Bronchial epithelial cell (primary cell): ENCODE data around the gene PCDHGB3. TPM values are rescaled to one million over a fixed set of nuclear protein-coding genes. Genes with fewer than 3 reads are reported as not detected.
"Not testable (repeated sequence)": the region's sequence is repeated elsewhere in the genome, so short reads cannot be mapped to it uniquely, and the experiment has no call there.

ENCODE experiments used
- DNase-seq: peaks from one replicate; pipeline ENCODE4 v3.0.0-alpha.2; 2010; ENCODE audit warnings: low read depth
- FAIRE-seq: peaks from 2 replicates; lab custom pipeline; 2011; peaks lifted over from hg19 to GRCh38; lab: Jason Lieb, UNC
- H3K27me3 ChIP-seq: 2 replicates; pipeline ENCODE4 v1.5.1; 2011; ENCODE audit warnings: low read length; ENCODE audit not compliant: control insufficient read depth, insufficient read depth
- H3K36me3 ChIP-seq: 2 replicates; pipeline ENCODE4 v1.5.1; 2011; ENCODE audit warnings: low read length; ENCODE audit not compliant: control insufficient read depth, insufficient read depth
- H3K4me3 ChIP-seq: 2 replicates; pipeline ENCODE4 v1.5.1; 2011; ENCODE audit warnings: mild to moderate bottlenecking, low read depth, low read length, control low read depth
- total RNA-seq: library from RNA; depleted of rRNA; stranded (reverse); fragments of >200 nt; gene quantifications from 2 replicates; pipeline ENCODE4 v1.2.1, GENCODE V29; 2014
- TF ChIP-seq, protein P1 (sequence below): IDR thresholded peaks from 2 replicates; pipeline ENCODE4 v1.5.1; 2011; ENCODE audit warnings: mild to moderate bottlenecking, moderate library complexity, low read length, control low read depth, inconsistent platforms; ENCODE audit not compliant: insufficient read depth, severe bottlenecking

The PCDHGB3 gene
- total RNA-seq, 1 donor from 2014 or later = under 0.01 TPM

DNA sequence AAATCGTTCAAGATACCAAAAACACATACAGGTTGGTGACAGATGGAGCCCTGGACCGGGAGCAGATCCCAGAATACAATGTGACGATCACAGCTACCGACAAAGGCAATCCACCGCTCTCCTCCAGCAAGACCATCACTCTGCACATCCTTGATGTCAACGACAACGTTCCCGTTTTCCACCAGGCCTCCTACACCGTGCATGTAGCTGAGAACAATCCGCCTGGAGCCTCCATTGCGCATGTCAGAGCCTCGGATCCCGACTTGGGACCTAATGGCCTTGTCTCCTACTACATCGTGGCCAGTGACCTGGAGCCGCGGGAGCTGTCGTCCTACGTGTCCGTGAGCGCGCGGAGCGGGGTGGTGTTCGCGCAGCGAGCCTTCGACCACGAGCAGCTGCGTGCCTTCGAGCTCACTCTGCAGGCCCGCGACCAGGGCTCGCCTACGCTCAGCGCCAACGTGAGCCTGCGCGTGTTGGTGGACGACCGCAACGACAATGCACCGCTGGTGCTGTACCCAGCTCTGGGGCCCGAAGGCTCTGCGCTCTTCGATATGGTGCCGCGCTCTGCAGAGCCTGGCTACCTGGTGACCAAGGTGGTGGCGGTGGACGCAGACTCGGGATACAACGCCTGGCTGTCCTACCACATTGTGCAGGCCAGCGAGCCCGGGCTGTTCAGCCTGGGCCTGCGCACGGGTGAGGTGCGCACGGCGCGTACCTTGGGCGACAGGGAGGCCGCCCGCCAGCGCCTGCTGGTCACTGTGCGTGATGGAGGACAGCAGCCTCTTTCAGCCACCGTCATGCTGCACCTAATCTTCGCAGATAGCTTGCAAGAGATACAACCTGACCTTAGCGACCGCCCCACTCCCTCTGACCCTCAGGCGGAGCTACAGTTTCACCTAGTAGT is 1.8 kb downstream of the PCDHGB3 start:
- DNase-seq (no peak), FAIRE-seq (no peak)
- no peak overlapping the region for H3K4me3 ChIP-seq
- TF ChIP-seq, protein P1, sequence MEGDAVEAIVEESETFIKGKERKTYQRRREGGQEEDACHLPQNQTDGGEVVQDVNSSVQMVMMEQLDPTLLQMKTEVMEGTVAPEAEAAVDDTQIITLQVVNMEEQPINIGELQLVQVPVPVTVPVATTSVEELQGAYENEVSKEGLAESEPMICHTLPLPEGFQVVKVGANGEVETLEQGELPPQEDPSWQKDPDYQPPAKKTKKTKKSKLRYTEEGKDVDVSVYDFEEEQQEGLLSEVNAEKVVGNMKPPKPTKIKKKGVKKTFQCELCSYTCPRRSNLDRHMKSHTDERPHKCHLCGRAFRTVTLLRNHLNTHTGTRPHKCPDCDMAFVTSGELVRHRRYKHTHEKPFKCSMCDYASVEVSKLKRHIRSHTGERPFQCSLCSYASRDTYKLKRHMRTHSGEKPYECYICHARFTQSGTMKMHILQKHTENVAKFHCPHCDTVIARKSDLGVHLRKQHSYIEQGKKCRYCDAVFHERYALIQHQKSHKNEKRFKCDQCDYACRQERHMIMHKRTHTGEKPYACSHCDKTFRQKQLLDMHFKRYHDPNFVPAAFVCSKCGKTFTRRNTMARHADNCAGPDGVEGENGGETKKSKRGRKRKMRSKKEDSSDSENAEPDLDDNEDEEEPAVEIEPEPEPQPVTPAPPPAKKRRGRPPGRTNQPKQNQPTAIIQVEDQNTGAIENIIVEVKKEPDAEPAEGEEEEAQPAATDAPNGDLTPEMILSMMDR = no peak
- H3K36me3 ChIP-seq = no peaks in the 10 kb centered on the region
- H3K27me3 ChIP-seq = peaks cover 9% of the 10 kb centered on the region

DNA sequence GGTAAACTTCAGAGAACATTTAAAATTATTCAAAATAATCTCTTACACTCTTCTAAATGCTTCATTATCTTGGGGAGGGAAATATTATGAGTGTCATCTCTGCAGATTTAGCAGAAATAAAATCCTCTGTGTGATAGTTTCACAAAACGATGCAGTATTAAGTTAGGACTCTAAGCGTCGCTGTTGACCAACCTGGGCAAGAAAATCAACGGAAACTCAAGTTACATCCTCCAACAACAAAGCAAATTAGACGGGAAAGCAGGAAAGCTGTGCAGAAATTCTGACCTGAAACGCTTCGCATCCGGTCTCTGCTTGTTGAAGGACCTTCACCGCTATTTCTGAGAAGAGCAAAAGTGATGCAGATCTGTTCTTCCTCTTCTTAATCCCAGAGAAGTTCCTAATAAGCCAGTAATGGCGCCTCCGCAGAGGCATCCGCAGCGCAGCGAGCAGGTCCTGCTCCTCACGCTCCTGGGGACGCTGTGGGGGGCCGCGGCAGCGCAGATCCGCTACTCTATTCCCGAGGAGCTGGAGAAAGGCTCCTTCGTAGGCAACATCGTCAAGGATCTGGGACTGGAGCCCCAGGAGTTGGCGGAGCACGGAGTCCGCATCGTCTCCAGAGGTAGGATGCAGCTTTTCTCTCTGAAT is 3.8 kb downstream of the PCDHGB3 start, which contains the start of gene PCDHGA6:
Gene PCDHGA6, plus strand, starts transcription at position 219 of the 645 bp plus-strand sequence. Its CDS starts 193 bp downstream, at position 412.
- Histone ChIP-seq H3K36me3 (no peaks in the 10 kb centered on the region), H3K4me3 (peak within 1 kb of the TSS; percentile 19), H3K27me3 (peaks cover 9% of the 10 kb centered on the region)
- TF ChIP-seq, protein P1 = peak; percentile 36
- DNase-seq (peak; percentile 29), FAIRE-seq (no peak)

DNA sequence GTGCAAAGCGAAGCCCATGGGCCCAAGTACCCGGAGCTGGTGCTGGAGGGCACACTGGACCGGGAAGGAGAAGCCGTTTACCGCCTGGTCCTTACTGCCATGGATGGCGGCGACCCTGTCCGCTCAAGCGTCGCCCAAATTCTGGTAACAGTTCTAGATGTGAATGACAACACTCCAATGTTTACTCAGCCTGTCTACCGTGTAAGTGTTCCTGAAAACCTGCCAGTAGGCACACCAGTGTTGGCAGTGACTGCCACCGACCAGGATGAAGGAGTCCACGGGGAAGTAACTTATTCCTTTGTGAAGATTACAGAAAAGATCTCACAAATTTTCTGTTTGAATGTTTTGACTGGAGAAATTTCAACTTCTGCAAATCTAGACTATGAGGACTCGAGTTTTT is 4.6 kb downstream of the PCDHGB3 start:
- no peaks in the 10 kb centered on the region for H3K36me3 ChIP-seq
- TF ChIP-seq, protein P1 = no peak
- FAIRE-seq = peak; percentile 55
- DNase-seq = no peak
- H3K27me3 ChIP-seq = peaks cover 9% of the 10 kb centered on the region
- no peak overlapping the region for H3K4me3 ChIP-seq

DNA sequence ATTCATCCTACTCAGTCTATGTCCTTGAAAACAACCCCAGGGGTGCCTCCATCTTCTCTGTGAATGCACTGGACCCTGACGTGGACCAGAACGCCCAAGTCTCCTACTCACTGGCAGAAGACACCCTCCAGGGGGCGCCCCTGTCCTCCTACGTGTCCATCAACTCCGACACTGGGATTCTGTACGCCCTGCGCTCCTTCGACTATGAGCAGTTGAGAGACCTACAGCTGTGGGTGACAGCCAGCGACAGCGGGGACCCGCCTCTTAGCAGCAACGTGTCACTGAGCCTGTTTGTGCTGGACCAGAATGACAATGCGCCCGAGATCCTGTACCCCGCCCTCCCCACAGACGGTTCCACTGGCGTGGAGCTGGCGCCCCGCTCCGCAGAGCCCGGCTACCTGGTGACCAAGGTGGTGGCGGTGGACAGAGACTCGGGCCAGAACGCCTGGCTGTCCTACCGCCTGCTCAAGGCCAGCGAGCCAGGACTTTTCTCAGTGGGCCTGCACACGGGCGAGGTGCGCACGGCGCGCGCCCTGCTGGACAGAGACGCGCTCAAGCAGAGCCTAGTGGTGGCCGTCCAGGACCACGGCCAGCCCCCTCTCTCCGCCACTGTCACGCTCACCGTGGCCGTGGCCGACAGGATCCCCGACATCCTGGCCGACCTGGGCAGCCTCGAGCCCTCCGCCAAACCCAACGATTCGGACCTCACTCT is 5.6 kb downstream of the PCDHGB3 start:
- not testable (repeated sequence) for H3K4me3 ChIP-seq, H3K36me3 ChIP-seq, DNase-seq, FAIRE-seq, H3K27me3 ChIP-seq

DNA sequence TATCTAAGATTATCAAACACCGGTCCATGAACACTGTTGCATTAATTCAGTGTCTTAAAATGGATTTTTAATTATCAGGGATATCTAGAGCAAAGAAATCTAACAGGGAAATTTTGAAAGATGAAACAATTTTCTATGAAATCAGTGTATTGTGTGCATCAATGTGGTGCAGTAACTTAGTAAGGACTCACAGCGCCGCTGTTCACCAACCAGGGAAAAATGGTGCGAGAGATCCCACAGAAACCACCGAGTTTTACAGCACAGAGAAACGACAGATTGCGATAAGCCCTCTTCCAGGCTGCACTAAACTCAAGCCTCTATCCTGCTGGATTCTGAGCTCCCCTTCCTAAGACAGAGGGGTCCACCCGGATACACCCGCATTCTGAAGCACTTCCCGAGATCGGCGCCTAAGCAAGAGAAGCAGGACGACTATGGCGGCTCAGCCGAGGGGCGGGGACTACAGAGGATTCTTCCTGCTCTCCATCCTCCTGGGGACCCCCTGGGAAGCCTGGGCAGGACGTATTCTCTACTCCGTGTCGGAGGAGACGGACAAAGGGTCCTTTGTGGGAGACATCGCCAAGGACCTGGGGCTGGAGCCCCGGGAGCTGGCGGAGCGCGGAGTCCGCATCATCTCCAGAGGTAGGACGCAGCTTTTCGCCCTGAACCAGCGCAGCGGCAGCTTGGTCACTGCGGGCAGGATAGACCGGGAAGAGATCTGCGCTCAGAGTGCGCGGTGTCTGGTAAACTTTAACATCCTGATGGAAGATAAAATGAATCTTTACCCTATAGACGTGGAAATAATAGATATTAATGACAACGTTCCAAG is 12.6 kb downstream of the PCDHGB3 start, which contains the start of gene PCDHGA7:
Gene PCDHGA7, plus strand, starts transcription at position 274 of the 826 bp plus-strand sequence. Its CDS starts 158 bp downstream, at position 432.
- no peaks in the 10 kb centered on the region for H3K27me3 ChIP-seq
- FAIRE-seq = no peak
- peak; percentile 12 for DNase-seq
- TF ChIP-seq, protein P1 = peak; percentile 29
- peak within 1 kb of the TSS; percentile 27 for H3K4me3 ChIP-seq
- no peaks in the 10 kb centered on the region for H3K36me3 ChIP-seq
